GM10266 (cell line): Measurements from ENCODE around the gene SPAG9.

ENCODE experiments used
- DNase-seq: peaks from one replicate; pipeline ENCODE4 v3.0.0; 2012; ENCODE audit errors: extremely low spot score
- CTCF ChIP-seq: IDR thresholded peaks from 2 replicates; pipeline ENCODE4 v1.5.1; 2012; ENCODE audit warnings: mild to moderate bottlenecking, low read depth; ENCODE audit not compliant: control insufficient read depth, insufficient read depth; ENCODE audit errors: missing control alignments

SPAG9 gene

GRCh38 chr17:51059781-51060180 is 60.9 kb downstream of the SPAG9 start:
- TF ChIP-seq CTCF, result no peak
- no peak for DNase-seq

GRCh38 chr17:51057534-51057933 is 63.1 kb downstream of the SPAG9 start:
- DNase-seq, result no peak
- TF ChIP-seq CTCF, result no peak

GRCh38 chr17:51056813-51057510 is 63.7 kb downstream of the SPAG9 start:
- TF ChIP-seq CTCF, result peak; percentile 79
- DNase-seq, result peak; percentile 38

GRCh38 chr17:51054748-51055147 is 65.9 kb downstream of the SPAG9 start:
- no peak for TF ChIP-seq CTCF
- no peak for DNase-seq

- no peak for TF ChIP-seq CTCF
- DNase-seq, result no peak
These were observed 68.4 kb downstream of the SPAG9 start for GRCh38 chr17:51052235-51052634.

- peak; percentile 53 for DNase-seq
These were observed 70.2 kb downstream of the SPAG9 start for GRCh38 chr17:51050291-51051033.

More at GRCh38 chr17:51050291-51051033, 70.2 kb downstream of the SPAG9 start:
- TF ChIP-seq CTCF, result no peak
